GM19438 (cell line): ENCODE measurements around the gene AZI2.

Experiments used
- ATAC-seq: cut with Tn5 transposase; IDR thresholded peaks from one replicate; pipeline ENCODE4 v1.9.1; 2021; ENCODE audit warnings: low read depth; ENCODE audit not compliant: unreplicated experiment

Gene AZI2, protein sequence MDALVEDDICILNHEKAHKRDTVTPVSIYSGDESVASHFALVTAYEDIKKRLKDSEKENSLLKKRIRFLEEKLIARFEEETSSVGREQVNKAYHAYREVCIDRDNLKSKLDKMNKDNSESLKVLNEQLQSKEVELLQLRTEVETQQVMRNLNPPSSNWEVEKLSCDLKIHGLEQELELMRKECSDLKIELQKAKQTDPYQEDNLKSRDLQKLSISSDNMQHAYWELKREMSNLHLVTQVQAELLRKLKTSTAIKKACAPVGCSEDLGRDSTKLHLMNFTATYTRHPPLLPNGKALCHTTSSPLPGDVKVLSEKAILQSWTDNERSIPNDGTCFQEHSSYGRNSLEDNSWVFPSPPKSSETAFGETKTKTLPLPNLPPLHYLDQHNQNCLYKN

GRCh38 chr3:28348629-28349468, at the start of gene AZI2, which contains the start of gene ZCWPW2:
Gene AZI2, minus strand, starts transcription at chr3:28348824. Its CDS starts 8,207 bp downstream, at chr3:28340617.
Gene ZCWPW2, plus strand, starts transcription at chr3:28348721. Its CDS starts 64,348 bp downstream, at chr3:28413069.
- peak; percentile 85 for ATAC-seq

DNA sequence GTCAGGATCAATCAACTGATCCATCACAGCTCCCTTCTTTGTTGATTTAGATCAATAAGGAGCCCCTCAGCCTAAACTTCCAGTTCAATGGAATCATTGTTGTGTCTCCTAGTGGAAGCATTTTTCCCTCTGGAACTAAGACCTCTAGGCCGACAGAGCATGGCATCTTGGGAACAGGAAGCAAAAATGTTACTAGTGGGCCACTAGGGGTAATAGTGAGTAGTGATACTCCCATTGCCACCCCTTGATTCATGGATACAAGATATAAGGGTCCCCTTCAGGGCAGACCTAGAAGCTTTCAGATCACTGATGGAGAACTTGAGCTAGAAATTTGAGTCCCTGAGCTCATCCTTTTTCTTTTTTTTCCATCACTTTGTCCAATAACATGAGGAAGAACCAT, 40.4 kb upstream of the AZI2 start:
- no peak for ATAC-seq

GRCh38 chr3:28386049-28386448, 37.4 kb upstream of the AZI2 start:
- no peak for ATAC-seq

- ATAC-seq = no peak
Measured at GRCh38 chr3:28376424-28376823, 27.8 kb upstream of the AZI2 start.

DNA sequence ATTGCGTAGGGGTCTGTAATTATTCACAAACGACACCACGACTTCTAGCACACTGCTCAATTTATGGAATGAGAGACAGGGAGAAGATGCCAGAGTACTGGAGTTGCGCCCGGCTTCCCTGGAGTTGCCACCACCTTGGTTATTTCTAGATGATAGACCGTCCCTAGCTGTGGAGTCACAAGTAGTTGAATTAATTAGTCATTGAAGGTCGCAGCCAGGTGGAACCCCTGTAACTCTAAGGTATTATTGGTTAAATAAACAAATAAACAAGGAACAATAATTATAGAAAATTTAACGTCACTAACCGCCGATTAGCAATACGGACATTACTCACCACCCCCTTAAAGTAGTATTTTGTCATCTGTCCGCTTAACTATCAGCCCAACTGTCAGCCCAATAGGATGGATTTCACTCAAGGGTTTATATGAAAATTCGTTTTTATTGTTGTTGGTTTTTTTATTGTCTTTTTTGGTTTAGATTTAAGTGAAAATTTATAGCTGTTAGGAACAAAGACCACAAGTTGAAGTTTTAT, 911 bp upstream of the AZI2 start:
- peak; percentile 4 for ATAC-seq

GRCh38 chr3:28348265-28348628, 377 bp downstream of the AZI2 start:
- ATAC-seq = no peak

DNA sequence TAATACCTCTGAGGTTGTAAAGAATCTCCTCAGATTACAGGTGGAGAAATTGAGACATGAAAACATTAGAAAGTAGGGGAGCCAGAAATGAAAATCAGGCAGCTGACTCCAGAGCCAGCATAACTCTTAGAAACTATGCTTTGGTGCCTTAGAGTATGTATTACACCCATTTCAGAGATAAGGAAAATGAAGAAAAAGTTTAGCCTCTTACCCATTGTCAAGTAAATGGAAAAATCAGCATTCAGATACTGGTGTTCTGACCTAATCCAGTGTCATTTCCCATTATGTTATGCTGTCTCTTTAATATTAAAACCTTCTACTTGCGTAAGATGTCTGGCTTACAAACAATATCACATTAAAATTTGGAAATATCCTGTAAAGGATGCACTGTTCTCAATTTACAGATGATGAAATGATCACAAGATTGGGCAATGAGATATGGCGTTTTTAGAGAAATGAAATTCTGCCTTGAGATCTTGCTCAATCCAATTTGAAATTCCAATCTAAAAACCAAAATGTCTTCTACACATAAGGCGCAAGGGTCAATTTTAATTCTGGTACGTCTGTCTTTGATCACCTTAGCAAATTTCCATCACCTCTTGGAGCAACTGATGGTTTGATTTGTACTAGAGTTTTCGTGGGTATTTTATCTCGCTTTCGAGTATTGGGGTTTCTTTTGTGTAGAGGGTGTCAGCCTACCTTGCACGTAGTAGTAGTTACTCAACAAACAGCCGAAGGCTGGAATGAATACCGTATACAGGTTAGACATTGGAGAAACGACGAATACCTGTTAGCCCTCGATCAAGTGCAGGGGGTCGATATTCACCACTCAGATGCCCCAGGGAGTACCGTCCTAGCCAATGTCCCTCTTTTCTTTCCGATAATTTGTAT, 1.0 kb downstream of the AZI2 start:
- no peak for ATAC-seq

DNA sequence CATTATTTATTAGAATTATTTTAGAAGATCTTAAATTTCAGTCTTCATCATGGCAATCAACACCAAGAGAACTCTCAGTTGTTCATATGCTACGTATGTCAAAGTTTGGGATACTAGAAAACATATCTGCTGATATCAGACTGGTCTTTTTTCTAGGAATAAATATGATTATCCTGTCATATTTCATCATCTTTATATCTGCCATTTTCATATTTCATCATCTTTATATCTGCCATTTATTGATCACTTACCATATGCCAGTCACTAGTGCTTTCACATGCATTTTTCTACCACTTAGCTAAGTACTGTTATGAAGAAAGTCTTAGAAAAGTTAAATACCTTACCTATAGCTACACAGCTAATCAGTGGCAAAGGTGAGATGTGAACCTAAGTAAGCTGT, 2.9 kb downstream of the AZI2 start:
- no peak for ATAC-seq

DNA sequence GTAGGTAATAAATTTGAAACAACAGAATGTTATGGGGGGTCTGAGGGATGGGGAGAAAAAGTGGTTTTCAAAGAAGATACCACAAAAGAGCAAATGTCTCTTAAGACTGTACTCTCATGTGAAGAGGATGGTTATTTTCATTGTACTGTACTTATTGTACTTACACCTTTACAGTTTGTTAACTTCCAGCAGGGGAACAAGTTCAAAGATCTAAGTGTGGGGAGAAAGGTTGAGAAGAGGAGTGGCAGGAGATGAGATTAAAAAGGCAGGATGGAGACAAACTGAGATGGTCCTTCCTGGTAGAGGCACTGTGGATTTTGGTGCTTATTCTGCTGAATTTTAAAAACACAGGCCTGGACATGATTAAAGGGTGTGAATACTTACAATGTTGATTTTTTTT, 5.5 kb downstream of the AZI2 start:
- no peak for ATAC-seq

DNA sequence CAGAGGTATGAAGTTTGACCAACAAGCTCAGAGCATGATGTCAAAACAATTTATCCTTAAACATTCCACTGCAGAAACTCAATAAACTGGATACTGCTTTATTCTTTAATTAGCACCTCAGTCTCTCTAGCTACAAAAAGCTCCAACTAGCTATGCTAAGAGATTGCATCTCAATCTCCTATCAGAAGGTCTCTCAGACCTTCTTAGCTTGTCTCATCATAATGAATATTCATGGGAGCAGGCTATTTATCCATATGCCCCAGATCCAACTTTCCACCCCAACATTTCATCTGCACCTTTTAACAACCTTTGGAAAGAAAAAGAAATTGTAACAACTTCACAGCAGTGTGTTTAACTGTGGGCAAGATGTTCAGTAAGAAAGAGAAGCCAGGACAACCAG, 11.4 kb downstream of the AZI2 start:
- ATAC-seq = no peak

DNA sequence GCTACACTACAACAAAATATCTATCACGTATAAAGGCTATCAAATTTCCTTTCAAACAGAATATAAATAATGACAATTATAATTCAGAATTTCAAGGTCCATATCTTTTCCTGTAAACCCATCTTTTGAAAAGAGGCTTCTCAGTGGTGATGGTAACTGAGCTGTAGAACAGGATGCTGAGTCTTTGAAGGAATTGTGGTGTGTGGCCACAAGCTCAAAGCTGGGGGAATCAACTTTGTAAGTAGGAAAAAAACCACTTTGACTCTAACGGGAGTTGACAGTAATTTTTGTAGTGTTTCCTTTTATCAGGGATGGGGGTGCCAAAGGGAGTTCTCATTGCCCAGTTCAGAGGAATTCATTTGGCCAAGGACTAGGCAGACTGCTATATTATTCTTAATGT, 13.4 kb downstream of the AZI2 start:
- ATAC-seq = no peak

GRCh38 chr3:28334552-28334951, 14.1 kb downstream of the AZI2 start:
- ATAC-seq = no peak

GRCh38 chr3:28328188-28329151, 20.2 kb downstream of the AZI2 start:
- ATAC-seq = no peak

GRCh38 chr3:28326458-28326926, 22.1 kb downstream of the AZI2 start:
- peak; percentile 88 for ATAC-seq

- ATAC-seq = no peak
Measured at GRCh38 chr3:28322464-28322863, 26.2 kb downstream of the AZI2 start.

DNA sequence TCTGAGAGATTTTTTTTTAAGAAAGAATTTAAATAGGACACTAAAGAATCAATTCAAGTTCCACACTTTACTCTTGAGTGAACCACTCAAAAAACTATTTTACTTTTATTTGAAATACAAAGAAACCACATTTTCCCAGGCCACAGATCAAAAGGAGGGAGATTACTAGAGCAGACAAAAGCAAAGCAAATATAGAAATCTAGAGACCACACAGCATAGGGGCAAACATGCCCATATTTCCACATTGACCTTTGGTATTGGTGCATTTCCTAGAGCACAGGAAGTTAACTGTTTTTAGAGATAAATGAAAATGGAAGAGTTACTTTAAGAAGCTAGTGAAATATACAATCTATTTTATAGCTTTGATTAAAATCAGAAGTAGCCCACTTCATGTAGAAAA, 27.6 kb downstream of the AZI2 start:
- ATAC-seq = no peak

GRCh38 chr3:28317438-28318022, 31.1 kb downstream of the AZI2 start:
- peak; percentile 96 for ATAC-seq

DNA sequence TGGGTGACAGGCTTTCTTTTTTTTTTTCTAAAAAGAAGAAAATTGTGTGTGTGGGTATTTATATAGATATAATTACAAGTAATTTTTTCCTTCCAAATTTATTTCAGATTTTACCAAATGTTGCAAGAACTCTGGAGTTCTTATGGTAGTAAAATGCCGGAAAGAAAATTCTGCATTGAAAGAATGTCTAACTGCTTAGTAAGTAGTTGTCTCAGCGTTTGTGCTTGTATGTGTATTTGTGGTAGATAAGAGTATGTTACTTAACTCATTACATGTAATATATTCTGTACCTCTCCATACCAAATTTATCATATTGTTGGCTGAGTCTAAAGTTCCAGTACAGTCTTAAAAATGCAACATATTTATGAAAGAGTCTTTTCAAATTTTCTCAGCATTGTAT, 32.4 kb downstream of the AZI2 start:
- no peak for ATAC-seq

DNA sequence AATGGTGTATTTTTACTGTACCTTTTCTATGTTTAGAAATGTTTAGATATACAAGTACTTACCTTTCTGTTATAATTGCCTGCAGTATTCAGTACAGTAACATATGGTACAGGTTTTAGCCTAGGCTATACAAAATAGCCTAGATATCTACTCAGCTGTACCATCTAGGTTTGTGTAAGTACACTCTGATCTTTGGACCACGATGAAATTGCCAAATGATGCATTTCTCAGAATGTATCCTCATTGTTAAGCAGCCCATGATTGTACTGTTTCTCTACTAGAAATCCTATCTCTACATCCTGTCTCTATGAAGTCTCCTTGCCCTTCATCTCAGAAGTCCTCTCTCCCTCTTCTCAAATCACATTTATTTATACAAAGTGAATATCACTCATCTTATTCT, 32.9 kb downstream of the AZI2 start:
- ATAC-seq = no peak
